ENCODE results near the gene LAMA4. TPM values are rescaled to one million over a fixed set of nuclear protein-coding genes. Genes with fewer than 3 reads are reported as not detected.

The LAMA4 gene
- total and polyA plus RNA-seq, 3 donors from 2014 or later, result 37.6 to 61.0 (median 49.2) TPM

DNA sequence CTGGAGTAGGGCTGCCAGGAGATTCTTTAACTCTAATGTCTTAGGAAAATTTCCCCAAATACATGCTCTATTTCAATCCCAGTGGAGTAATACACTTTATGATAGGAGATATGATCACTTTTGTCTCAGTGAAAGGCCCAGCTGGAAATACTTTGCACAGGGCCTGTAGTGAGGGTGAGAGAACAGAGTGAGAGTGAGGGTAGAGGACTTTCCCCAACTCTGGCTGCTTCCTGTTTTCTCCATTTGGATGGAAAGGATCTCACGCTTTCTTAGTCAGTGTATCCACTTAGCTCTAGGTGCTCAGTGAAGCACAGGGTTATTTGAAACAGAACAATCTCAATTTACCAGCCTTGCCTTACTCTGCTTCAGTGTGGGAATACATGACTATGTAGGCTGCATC, 130.4 kb downstream of the LAMA4 start:
- Histone ChIP-seq H3K4me1 (no peaks in the 10 kb centered on the region), H3K9me3 (no peaks in the 10 kb centered on the region), H3K4me3 (no peak overlapping the region), H3K27ac (no peak overlapping the region), H3K27me3 (no peaks in the 10 kb centered on the region), H3K36me3 (ENCODE audit: low read depth, missing control alignments) (no peaks in the 10 kb centered on the region)
- intact Hi-C loops (cut with DNase I; ENCODE audit: low total_unique reads), result no loop called here
- TF ChIP-seq CTCF (IDR thresholded peaks at IDR 0.05), result no peak
- WGBS, 2 donors, result 96 to 100% methylated on average over 1 of the region's 1 CpG
- DNase-seq, result no peak

GRCh38 chr6:112122756-112123155, 131.6 kb downstream of the LAMA4 start:
- no peaks in the 10 kb centered on the region for H3K27me3 ChIP-seq
- H3K4me3 ChIP-seq, result no peak overlapping the region
- intact Hi-C loops (cut with DNase I; ENCODE audit: low total_unique reads), result no loop called here
- TF ChIP-seq CTCF (IDR thresholded peaks at IDR 0.05), result no peak
- TF ChIP-seq POLR2A (IDR thresholded peaks at IDR 0.05), result no peak
- H3K9me3 ChIP-seq, result no peaks in the 10 kb centered on the region
- H3K27ac ChIP-seq, result no peak overlapping the region
- H3K36me3 ChIP-seq (ENCODE audit: low read depth, missing control alignments), result no peaks in the 10 kb centered on the region
- WGBS, 2 donors, result 92 to 97% methylated on average over 2 of the region's 2 CpGs
- no peaks in the 10 kb centered on the region for H3K4me1 ChIP-seq
- DNase-seq, result no peak

- Histone ChIP-seq H3K4me3 (no peak overlapping the region), H3K36me3 (ENCODE audit: low read depth, missing control alignments) (no peaks in the 10 kb centered on the region)
- intact Hi-C loops (cut with DNase I; ENCODE audit: low total_unique reads), result no loop called here
Observed at GRCh38 chr6:112118034-112118433, 136.3 kb downstream of the LAMA4 start.

DNA sequence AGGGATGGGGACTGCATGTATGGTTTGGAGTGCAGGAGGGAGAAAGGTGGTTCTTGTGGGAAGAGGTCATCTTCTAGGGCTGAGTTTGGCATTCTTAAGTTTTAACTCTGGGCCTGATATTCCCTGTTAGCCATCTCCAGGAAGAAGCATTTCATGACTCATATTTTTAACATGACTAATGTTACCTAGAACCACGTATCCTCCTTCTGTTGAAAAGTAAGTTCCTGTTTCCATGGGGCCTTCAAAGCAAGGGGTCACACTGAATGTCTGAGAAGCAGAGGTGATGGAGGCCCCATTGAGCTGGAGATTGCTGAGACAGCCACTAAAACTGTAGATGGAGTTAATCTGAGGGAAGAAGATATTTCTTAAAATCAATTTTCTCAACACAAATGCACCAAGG, 136.8 kb downstream of the LAMA4 start:
- no peaks in the 10 kb centered on the region for H3K4me1 ChIP-seq
- H3K27ac ChIP-seq, result no peak overlapping the region
- H3K9me3 ChIP-seq, result no peaks in the 10 kb centered on the region
- no peaks in the 10 kb centered on the region for H3K27me3 ChIP-seq
- H3K36me3 ChIP-seq (ENCODE audit: low read depth, missing control alignments), result no peaks in the 10 kb centered on the region
- intact Hi-C loops (cut with DNase I; ENCODE audit: low total_unique reads), result no loop called here
- 85 to 92% methylated on average over 1 of the region's 1 CpG for WGBS, 2 donors
- TF ChIP-seq POLR2A (IDR thresholded peaks at IDR 0.05) (no peak), CTCF (IDR thresholded peaks at IDR 0.05) (no peak)
- H3K4me3 ChIP-seq, result no peak overlapping the region
- no peak for DNase-seq

More at GRCh38 chr6:112118034-112118433, 136.3 kb downstream of the LAMA4 start:
- TF ChIP-seq POLR2A (IDR thresholded peaks at IDR 0.05) (no peak), CTCF (IDR thresholded peaks at IDR 0.05) (no peak)
- Histone ChIP-seq H3K4me1 (no peaks in the 10 kb centered on the region), H3K9me3 (no peaks in the 10 kb centered on the region), H3K27ac (no peak overlapping the region), H3K27me3 (no peaks in the 10 kb centered on the region)
- DNase-seq, result no peak

DNA sequence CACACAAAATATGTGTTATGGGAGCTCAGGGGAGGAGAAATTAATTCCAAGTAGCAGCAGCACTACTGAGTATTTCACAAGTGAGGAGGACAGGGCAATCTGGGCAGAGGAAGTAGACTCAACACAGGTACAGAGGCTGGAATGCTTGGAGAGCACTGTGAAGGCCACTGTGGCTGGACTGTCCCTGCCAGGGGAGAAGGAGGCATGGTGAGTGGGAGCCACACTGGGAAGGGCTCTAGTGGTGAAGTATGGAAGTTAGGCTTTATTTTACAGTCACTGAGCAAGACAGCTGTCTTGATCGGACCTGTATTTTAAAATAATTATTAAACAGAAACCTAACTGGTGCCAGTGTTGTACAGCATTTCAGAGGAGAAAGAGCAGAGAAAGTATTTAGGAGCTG, 138.1 kb downstream of the LAMA4 start:
- H3K4me1 ChIP-seq, result no peaks in the 10 kb centered on the region
- intact Hi-C loops (cut with DNase I; ENCODE audit: low total_unique reads), result no loop called here
- DNase-seq, result no peak
- no peak for TF ChIP-seq POLR2A (IDR thresholded peaks at IDR 0.05)
- no peak for TF ChIP-seq CTCF (IDR thresholded peaks at IDR 0.05)
- no peak overlapping the region for H3K27ac ChIP-seq
- H3K36me3 ChIP-seq (ENCODE audit: low read depth, missing control alignments), result no peaks in the 10 kb centered on the region
- H3K27me3 ChIP-seq, result no peaks in the 10 kb centered on the region
- WGBS, 2 donors, result 86 to 93% methylated on average over 1 of the region's 1 CpG
- no peaks in the 10 kb centered on the region for H3K9me3 ChIP-seq
- no peak overlapping the region for H3K4me3 ChIP-seq

Data from testis (tissue), 3 donors.